DND-41 (cell line): ENCODE results near the gene HEYL.

ENCODE experiments used
- CTCF ChIP-seq: IDR thresholded peaks from 2 replicates; pipeline ENCODE4 v1.5.1; 2012; ENCODE audit warnings: borderline replicate concordance, low read length, moderate library complexity, mild to moderate bottlenecking; ENCODE audit not compliant: poor library complexity, severe bottlenecking; ENCODE audit errors: extremely low read depth
- EZH2 ChIP-seq: IDR thresholded peaks from 3 replicates; pipeline ENCODE4 v1.6.1; 2012; ENCODE audit warnings: borderline replicate concordance, low read depth, mild to moderate bottlenecking, moderate library complexity, low read length, inconsistent platforms; ENCODE audit not compliant: severe bottlenecking

GRCh38 chr1:39596163-39596562 is 43.3 kb downstream of the HEYL start:
- TF ChIP-seq CTCF (no peak), EZH2 (no peak)
